Glomerular visceral epithelial cell (primary cell): ENCODE data around the gene SUGP2.

Source experiments
- DNase-seq: peaks from one replicate; pipeline ENCODE4 v3.0.0-alpha.2; 2016; ENCODE audit errors: extremely low spot score

SUGP2 gene

GRCh38 chr19:18991468-18991867, 41.8 kb downstream of the SUGP2 start:
- no peak for DNase-seq

- DNase-seq = no peak
Measured at GRCh38 chr19:18991006-18991405, 42.3 kb downstream of the SUGP2 start.

DNA sequence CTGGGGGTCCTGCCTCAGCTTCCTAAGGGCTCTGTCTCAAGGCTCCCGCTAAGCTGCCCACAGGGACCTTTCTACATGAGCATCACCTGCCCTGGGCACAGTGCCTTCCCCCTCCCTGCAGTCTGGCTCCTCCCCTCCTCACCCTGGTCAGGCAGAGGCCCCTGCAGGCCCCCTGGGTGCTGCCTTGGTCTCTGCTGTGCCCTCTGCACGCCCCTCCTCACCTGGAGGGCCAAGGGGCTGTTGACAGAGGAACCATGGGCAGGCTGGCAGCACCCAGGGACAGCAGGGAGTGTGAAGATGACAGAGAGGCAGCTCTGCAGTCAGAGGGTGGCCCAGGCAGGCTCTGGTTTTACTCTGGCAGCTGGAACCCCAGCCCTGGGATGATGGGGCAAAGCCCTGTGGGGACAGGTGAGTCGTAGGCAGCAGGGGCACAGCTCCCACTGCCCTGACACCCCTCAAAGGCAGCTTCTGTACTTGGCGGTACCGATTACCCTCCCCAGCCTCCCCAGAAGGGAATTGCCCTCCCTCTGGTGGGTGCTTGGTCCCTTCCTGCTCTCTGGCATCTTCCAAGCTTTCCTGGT, 43.1 kb downstream of the SUGP2 start:
- no peak for DNase-seq

GRCh38 chr19:18989316-18989715, 44.0 kb downstream of the SUGP2 start:
- DNase-seq = no peak

- no peak for DNase-seq
Measured at GRCh38 chr19:18987456-18987855, 45.9 kb downstream of the SUGP2 start.

GRCh38 chr19:18985257-18985656, 48.1 kb downstream of the SUGP2 start:
- no peak for DNase-seq

DNA sequence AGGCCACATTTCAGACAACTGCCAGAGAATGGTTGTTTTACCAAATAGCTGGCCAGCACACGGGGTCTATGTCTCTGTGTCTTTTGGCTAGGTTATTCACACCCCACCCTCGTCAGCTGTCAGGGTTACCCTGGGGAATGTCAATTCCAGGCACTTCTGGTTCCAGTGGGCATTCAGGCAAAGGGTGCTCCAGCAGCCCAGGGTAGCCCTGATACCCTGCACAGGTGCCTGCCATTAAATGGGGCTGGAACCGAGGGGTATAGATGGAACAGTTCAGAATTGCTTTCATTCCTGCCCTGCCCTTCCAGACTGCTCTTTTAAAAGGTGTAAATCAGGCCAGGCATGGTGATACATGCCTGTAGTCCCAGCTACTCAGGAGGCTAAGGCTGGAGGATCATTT, 49.1 kb downstream of the SUGP2 start:
- DNase-seq = no peak

DNA sequence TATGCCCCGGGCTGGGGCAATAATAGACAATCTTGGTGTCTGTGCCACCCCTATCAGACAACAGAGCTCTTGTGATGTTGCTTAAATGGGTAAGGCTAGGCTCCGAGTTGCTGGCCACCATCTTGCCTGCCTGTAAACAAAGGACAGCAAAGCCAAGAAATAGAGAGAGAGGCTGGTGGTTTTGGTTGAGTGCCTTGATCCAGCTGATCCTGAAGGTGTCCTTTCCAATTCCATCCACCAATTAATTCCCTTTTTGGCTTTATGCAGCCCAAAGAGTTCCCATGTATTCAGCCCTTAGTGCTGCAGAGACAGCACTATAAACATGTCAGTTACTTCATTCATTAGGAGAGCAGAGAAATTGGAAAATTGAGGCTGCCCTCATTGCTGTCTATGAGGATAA, 50.6 kb downstream of the SUGP2 start:
- DNase-seq = no peak

GRCh38 chr19:18980432-18981020, 52.8 kb downstream of the SUGP2 start:
- DNase-seq = no peak

GRCh38 chr19:18978616-18979015, 54.7 kb downstream of the SUGP2 start:
- no peak for DNase-seq

GRCh38 chr19:18975869-18976268, 57.4 kb downstream of the SUGP2 start:
- no peak for DNase-seq

DNA sequence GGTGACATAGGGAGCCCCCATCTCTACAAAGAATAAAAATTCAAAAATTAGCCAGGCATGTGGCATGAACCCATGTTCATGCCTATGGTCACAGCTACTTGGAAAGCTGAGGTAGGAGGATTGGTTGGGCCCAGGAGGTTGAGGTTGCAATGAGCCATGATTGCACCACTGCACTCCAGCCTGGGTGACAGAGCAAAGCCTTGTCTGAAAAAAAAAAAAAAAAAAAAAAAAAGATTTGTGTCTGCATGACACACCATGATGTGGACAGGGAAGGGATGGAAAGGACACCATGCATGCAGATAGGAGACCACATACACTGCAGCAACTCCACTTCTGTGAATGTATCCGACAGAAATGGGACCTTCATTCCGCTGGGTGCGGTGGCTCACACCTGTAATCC, 58.3 kb downstream of the SUGP2 start:
- peak; percentile 35 for DNase-seq

DNA sequence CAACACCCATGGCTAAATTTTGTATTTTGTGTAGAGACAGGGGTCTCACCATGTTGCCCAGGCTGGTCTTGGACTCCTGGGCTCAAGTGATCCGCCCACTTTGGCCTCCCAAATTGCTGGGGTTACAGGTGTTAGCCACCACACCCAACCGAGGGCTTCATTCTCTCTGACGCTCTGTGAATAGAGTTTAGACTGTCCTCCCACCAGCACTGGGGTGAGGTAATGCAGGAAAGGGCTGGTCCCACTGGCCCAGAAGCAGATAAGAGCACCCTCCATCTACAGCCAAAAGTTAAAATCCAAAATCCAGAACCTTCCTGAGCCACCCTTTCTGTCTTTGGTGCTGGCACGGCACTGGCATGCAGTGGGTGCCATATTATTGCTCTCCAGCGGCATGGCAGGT, 60.5 kb downstream of the SUGP2 start:
- DNase-seq = no peak

GRCh38 chr19:18972301-18972811, 61.0 kb downstream of the SUGP2 start:
- DNase-seq = no peak

GRCh38 chr19:18969931-18970659, 63.2 kb downstream of the SUGP2 start:
- no peak for DNase-seq

DNA sequence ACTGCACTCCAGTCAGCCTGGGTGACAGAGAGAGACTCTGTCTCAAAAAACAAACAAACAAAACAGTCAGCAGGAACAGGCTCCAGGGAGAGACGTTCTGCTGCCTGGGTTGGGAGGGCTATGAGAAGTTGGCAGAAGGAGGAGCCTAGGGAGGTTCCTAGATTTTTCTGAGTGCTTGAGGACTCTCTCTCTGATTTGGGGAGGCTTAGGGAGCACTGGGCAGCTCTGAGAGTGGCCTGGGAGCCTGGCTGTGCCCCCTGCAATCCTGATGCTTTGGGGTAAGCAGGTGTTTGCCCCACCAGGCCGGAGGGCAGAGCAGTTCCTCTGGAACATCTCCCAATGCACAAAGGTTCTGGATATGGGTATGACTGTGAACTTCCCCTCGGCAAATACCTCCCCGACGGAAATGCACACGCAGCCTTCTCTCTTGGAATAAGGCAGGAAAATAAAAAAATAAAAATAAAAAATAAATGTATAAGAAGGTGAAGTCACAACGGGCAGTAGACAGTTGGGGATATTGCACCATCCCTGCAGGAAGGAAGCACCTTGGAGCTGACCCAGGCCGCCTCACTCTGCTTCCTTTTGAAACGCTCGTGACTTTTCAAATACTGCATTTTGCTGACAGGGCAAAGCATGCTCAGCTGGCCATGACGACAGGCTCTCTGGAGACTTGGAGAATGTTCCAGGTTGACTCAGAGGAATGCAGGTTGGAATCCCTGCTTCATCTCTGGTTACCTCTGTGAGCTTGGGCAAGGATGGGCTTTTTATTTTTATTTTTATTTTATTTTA, 65.8 kb downstream of the SUGP2 start:
- DNase-seq = peak; percentile 84

DNA sequence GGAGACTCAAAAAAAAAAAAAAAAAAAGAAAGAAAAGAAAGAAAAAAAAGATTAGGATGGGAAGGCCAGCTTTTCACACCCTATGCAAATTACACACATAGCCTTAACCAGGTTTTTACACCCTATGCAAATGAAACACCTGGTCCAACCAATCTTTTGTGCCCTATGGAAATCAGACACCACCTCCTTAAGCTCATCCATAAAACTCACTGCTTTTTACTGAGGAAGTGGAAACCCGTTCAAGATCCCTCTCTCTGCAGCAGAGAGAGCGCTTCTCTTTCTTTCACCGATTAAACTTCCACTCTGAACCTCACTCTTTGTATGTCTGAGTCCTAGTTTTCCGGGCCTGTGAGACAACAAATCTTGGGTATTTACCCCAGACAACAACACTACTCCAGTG, 67.0 kb downstream of the SUGP2 start:
- no peak for DNase-seq

DNA sequence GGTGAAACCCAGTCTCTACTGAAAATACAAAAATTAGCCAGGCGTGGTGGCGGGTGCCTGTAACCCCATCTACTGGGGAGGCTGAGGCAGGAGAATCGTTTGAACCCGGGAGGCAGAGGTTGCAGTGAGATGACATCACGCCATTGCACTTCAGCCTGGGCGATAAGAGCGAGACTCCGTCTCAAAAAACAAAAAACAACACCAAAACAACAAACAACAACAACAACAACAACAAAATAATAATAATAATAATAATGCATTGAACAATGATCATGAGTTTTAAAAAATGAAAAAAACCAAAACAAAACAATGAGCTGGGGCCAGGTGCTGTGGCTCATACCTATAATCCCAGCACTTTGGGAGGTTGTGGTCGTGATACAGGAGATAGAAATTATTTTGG, 69.2 kb downstream of the SUGP2 start:
- no peak for DNase-seq

GRCh38 chr19:18961767-18962620, 71.3 kb downstream of the SUGP2 start:
- no peak for DNase-seq

- no peak for DNase-seq
Measured at GRCh38 chr19:18960370-18960769, 72.9 kb downstream of the SUGP2 start.

DNA sequence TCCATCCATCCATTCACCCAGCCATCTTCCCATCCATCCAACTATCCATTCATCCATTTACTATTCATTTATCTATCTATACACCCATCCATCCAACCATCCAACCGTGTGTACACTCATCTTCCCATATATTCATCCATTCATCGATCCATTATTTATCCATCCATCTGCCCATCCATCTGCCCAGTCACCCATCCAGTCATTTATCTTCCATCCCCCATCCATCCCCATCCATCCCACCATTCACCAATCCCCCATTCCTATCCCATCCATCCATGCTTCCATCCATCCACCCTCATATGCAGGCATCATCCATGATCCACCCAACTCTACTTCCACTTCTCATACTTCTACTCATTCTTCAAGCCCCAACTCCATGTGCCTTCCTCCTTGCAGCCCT, 78.3 kb downstream of the SUGP2 start:
- DNase-seq = no peak
